Activated T-cell treated with anti-CD3 and anti-CD28 coated beads, Interleukin-2, amount 50 U/mL, for 72 hours (primary cell): ENCODE measurements around the gene RSBN1. TPM values are rescaled to one million over a fixed set of nuclear protein-coding genes. Genes with fewer than 3 reads are reported as not detected.
"Not testable (repeated sequence)": the region's sequence is repeated elsewhere in the genome, so short reads cannot be mapped to it uniquely, and the experiment has no call there.

Source experiments
- ATAC-seq, 2 donors: fragments of 150-1000 bp; cut with Tn5 transposase; replicated peaks in 1 of 2; 2 replicates each; pipeline ENCODE4 v1.10.0; 2021; ENCODE audit warnings: moderate library complexity in 2 of 2, mild to moderate bottlenecking in 1 of 2
- DNase-seq, 2 donors: peaks; one replicate each; pipeline ENCODE4 v3.0.0; 2021 to 2022; ENCODE audit warnings: mixed read lengths in 1 of 2
- H3K27ac Mint-ChIP-seq: one replicate; pipeline ENCODE4 v1.8.0; 2022; ENCODE audit warnings: mild to moderate bottlenecking, moderate library complexity, mixed read lengths
- H3K27me3 Mint-ChIP-seq: one replicate; pipeline ENCODE4 v1.8.0; 2022; ENCODE audit warnings: low read depth, mixed read lengths
- H3K36me3 Mint-ChIP-seq, 2 donors: one replicate each; pipeline ENCODE4 v1.8.0; 2022; ENCODE audit warnings: mixed read lengths in 2 of 2, mild to moderate bottlenecking in 1 of 2; ENCODE audit not compliant: insufficient read depth in 2 of 2
- H3K4me1 Mint-ChIP-seq: one replicate; pipeline ENCODE4 v1.8.0; 2022; ENCODE audit warnings: low read depth, mixed read lengths
- H3K4me3 Mint-ChIP-seq, 2 donors: one replicate each; pipeline ENCODE4 v1.8.0; 2022; ENCODE audit warnings: mild to moderate bottlenecking in 2 of 2, mixed read lengths in 2 of 2, moderate library complexity in 2 of 2
- H3K9me3 Mint-ChIP-seq, 2 donors: one replicate each; pipeline ENCODE4 v1.8.0; 2022; ENCODE audit warnings: mixed read lengths in 2 of 2
- total RNA-seq, 2 donors: library from RNA; stranded (reverse); gene quantifications; one replicate each; pipeline ENCODE4 v1.2.3, GENCODE V29; 2022

RSBN1 gene
- total RNA-seq, 2 donors from 2014 or later = 18.4 to 23.9 TPM

- Mint-ChIP-seq H3K27ac (peak overlapping the region; percentile 61), H3K36me3 (peaks cover 2 to 8% of the 10 kb centered on the region in 2 donors), H3K4me1 (peaks cover 28% of the 10 kb centered on the region), H3K9me3 (no peaks in the 10 kb centered on the region), H3K27me3 (no peaks in the 10 kb centered on the region), H3K4me3 (no peak overlapping the region)
- ATAC-seq (no peak), DNase-seq (no peak)
Measured at GRCh38 chr1:113761937-113762336, 50.3 kb downstream of the RSBN1 start.

- H3K36me3 Mint-ChIP-seq = peaks cover 1 to 5% of the 10 kb centered on the region in 2 donors
- peak overlapping the region; percentile 87 to 91 for H3K4me3 Mint-ChIP-seq
- H3K27ac Mint-ChIP-seq = peak overlapping the region; percentile 85
- peaks cover 33% of the 10 kb centered on the region for H3K4me1 Mint-ChIP-seq
- H3K27me3 Mint-ChIP-seq = no peaks in the 10 kb centered on the region
- ATAC-seq = no peak
- no peak for DNase-seq
- H3K9me3 Mint-ChIP-seq = no peaks in the 10 kb centered on the region
Measured at GRCh38 chr1:113760102-113761080, 51.9 kb downstream of the RSBN1 start.

GRCh38 chr1:113759333-113760101, 52.8 kb downstream of the RSBN1 start, which contains the start of gene PHTF1:
PHTF1 (minus strand) TSS chr1:113759486; CDS start chr1:113758703, 783 bp downstream.
- DNase-seq = peak; percentile 79 to 85
- H3K36me3 Mint-ChIP-seq = peaks cover 1 to 6% of the 10 kb centered on the region in 2 donors
- peak within 1 kb of the TSS; percentile 87 to 91 for H3K4me3 Mint-ChIP-seq
- peaks cover 27% of the 10 kb centered on the region for H3K4me1 Mint-ChIP-seq
- peak within 1 kb of the TSS; percentile 93 for H3K27ac Mint-ChIP-seq
- ATAC-seq = peak; percentile 92 to 95
- no peaks in the 10 kb centered on the region for H3K9me3 Mint-ChIP-seq
- no peaks in the 10 kb centered on the region for H3K27me3 Mint-ChIP-seq

- Mint-ChIP-seq H3K27ac (peak overlapping the region; percentile 93), H3K36me3 (peaks cover 1 to 8% of the 10 kb centered on the region in 2 donors), H3K27me3 (no peaks in the 10 kb centered on the region), H3K4me1 (peaks cover 27% of the 10 kb centered on the region), H3K4me3 (peak overlapping the region; percentile 87 to 91), H3K9me3 (no peaks in the 10 kb centered on the region)
- peak; percentile 76 to 78 for DNase-seq
- peak; percentile 73 to 74 for ATAC-seq
Measured at GRCh38 chr1:113758631-113759332, 53.5 kb downstream of the RSBN1 start.

- peaks cover 1 to 4% of the 10 kb centered on the region in 2 donors for H3K36me3 Mint-ChIP-seq
- H3K4me3 Mint-ChIP-seq = peak overlapping the region; percentile 32 to 87
- no peaks in the 10 kb centered on the region for H3K27me3 Mint-ChIP-seq
- peaks cover 27% of the 10 kb centered on the region for H3K4me1 Mint-ChIP-seq
- DNase-seq (no peak), ATAC-seq (no peak)
- H3K9me3 Mint-ChIP-seq = no peaks in the 10 kb centered on the region
- no peak overlapping the region for H3K27ac Mint-ChIP-seq
Measured at GRCh38 chr1:113756461-113756860, 55.8 kb downstream of the RSBN1 start.

- not testable (repeated sequence) for H3K27me3 Mint-ChIP-seq, H3K36me3 Mint-ChIP-seq, H3K4me3 Mint-ChIP-seq, ATAC-seq, H3K9me3 Mint-ChIP-seq, DNase-seq, H3K27ac Mint-ChIP-seq
- peaks cover 27% of the 10 kb centered on the region for H3K4me1 Mint-ChIP-seq
Measured at GRCh38 chr1:113753333-113753732, 58.9 kb downstream of the RSBN1 start.

- H3K27ac Mint-ChIP-seq = no peak overlapping the region
- H3K9me3 Mint-ChIP-seq = no peaks in the 10 kb centered on the region
- ATAC-seq (no peak), DNase-seq (no peak)
- H3K4me1 Mint-ChIP-seq = peaks cover 13% of the 10 kb centered on the region
- H3K36me3 Mint-ChIP-seq = peaks cover 1 to 4% of the 10 kb centered on the region in 2 donors
- H3K4me3 Mint-ChIP-seq = no peak overlapping the region
- no peaks in the 10 kb centered on the region for H3K27me3 Mint-ChIP-seq
Measured at GRCh38 chr1:113751516-113751915, 60.8 kb downstream of the RSBN1 start.

- no peak for ATAC-seq
- H3K27ac Mint-ChIP-seq = no peak overlapping the region
- DNase-seq = no peak
- peaks cover 9% of the 10 kb centered on the region for H3K4me1 Mint-ChIP-seq
- no peak overlapping the region for H3K4me3 Mint-ChIP-seq
- H3K9me3 Mint-ChIP-seq = no peaks in the 10 kb centered on the region
- no peaks in the 10 kb centered on the region for H3K27me3 Mint-ChIP-seq
- peaks cover 1 to 4% of the 10 kb centered on the region in 2 donors for H3K36me3 Mint-ChIP-seq
Measured at GRCh38 chr1:113751114-113751513, 61.2 kb downstream of the RSBN1 start.

GRCh38 chr1:113749402-113749801, 62.9 kb downstream of the RSBN1 start:
- Mint-ChIP-seq H3K36me3 (peaks cover 0 to under 1% of the 10 kb centered on the region in 2 donors), H3K4me3 (no peak overlapping the region), H3K27ac (no peak overlapping the region), H3K27me3 (no peaks in the 10 kb centered on the region), H3K9me3 (no peaks in the 10 kb centered on the region), H3K4me1 (no peaks in the 10 kb centered on the region)
- DNase-seq = no peak
- no peak for ATAC-seq

- no peaks in the 10 kb centered on the region for H3K9me3 Mint-ChIP-seq
- H3K27ac Mint-ChIP-seq = no peak overlapping the region
- no peaks in the 10 kb centered on the region for H3K27me3 Mint-ChIP-seq
- ATAC-seq (no peak), DNase-seq (no peak)
- H3K36me3 Mint-ChIP-seq = peaks cover 0 to 2% of the 10 kb centered on the region in 2 donors
- H3K4me1 Mint-ChIP-seq = peaks cover 8% of the 10 kb centered on the region
- no peak overlapping the region for H3K4me3 Mint-ChIP-seq
Measured at GRCh38 chr1:113747376-113747775, 64.9 kb downstream of the RSBN1 start.

- peak overlapping the region; percentile 1 for H3K27ac Mint-ChIP-seq
- H3K27me3 Mint-ChIP-seq = no peaks in the 10 kb centered on the region
- ATAC-seq (no peak), DNase-seq (no peak)
- H3K9me3 Mint-ChIP-seq = no peaks in the 10 kb centered on the region
- no peak overlapping the region for H3K4me3 Mint-ChIP-seq
- H3K36me3 Mint-ChIP-seq = peaks cover 0 to 2% of the 10 kb centered on the region in 2 donors
- peaks cover 11% of the 10 kb centered on the region for H3K4me1 Mint-ChIP-seq
Measured at GRCh38 chr1:113745425-113745824, 66.9 kb downstream of the RSBN1 start.

- ATAC-seq = no peak
- peaks cover 0 to 2% of the 10 kb centered on the region in 2 donors for H3K36me3 Mint-ChIP-seq
- no peak overlapping the region for H3K27ac Mint-ChIP-seq
- H3K9me3 Mint-ChIP-seq = no peaks in the 10 kb centered on the region
- H3K27me3 Mint-ChIP-seq = no peaks in the 10 kb centered on the region
- peaks cover 11% of the 10 kb centered on the region for H3K4me1 Mint-ChIP-seq
- DNase-seq = no peak
- H3K4me3 Mint-ChIP-seq = no peak overlapping the region
Measured at GRCh38 chr1:113744114-113744513, 68.2 kb downstream of the RSBN1 start.
